ENCODE results near the gene SLC35A5. TPM values are rescaled to one million over a fixed set of nuclear protein-coding genes. Genes with fewer than 3 reads are reported as not detected.

The SLC35A5 gene
- total and polyA plus RNA-seq, 2 of the 13 experiments (the other 11 are each of a cell fraction or from before 2014, with no cell fraction given) = 15.5 to 26.5 TPM

GRCh38 chr3:112610121-112610520, 48.3 kb downstream of the SLC35A5 start:
- Histone ChIP-seq H3K27me3 (ENCODE audit: control insufficient read depth in 1 of 2, insufficient read depth in 2 of 2, low read length in 2 of 2) (peaks cover 0 to 7% of the 10 kb centered on the region in 2 experiments; a peak in 1 of 5 replicates), H3K79me2 (ENCODE audit: insufficient read depth, low read length) (no peaks in the 10 kb centered on the region), H3K4me1 (ENCODE audit: insufficient read depth, low read length) (no peaks in the 10 kb centered on the region), H3K4me3 (replicated peaks in 1 of 3; ENCODE audit: insufficient read depth in 1 of 3, low read depth in 2 of 3, low read length in 3 of 3) (no peak overlapping the region), H2AFZ (ENCODE audit: low read length) (no peak overlapping the region), H3K9me3 (ENCODE audit: low read length) (no peaks in the 10 kb centered on the region), H3K27ac (ENCODE audit: extremely low read length, insufficient read depth, low read length) (no peak overlapping the region), H3K4me2 (ENCODE audit: low read depth, low read length) (no peak overlapping the region), H3K9ac (ENCODE audit: insufficient read depth, low read depth, low read length) (no peak overlapping the region), H3K36me3 (replicated peaks in 1 of 2; ENCODE audit: control insufficient read depth in 1 of 2, insufficient read depth in 2 of 2, low read length in 2 of 2) (no peaks in the 10 kb centered on the region), H4K20me1 (ENCODE audit: insufficient read depth, low read length) (no peaks in the 10 kb centered on the region)
- CTCF ChIA-PET (ENCODE audit: low intra/inter-chr PET ratio, low total read pairs) = no interaction called here
- TF ChIP-seq YY1 (IDR thresholded peaks at IDR 0.05; ENCODE audit: insufficient read depth, insufficient replicate concordance, low read depth, low read length) (no peak), CREB1 (IDR thresholded peaks at IDR 0.05) (peak; percentile 69), CREB1 (CRISPR knock-in tag; IDR thresholded peaks at IDR 0.05) (no peak)
- 39% methylated on average over 3 of the region's 3 CpGs for WGBS (ENCODE audit: low lambda C conversion rate)
- DNase-seq (ENCODE audit: low spot score) (no peak), ATAC-seq (no peak), FAIRE-seq (no peak)
- no TSS peak for BruUV-seq (replicated peaks)
- intact Hi-C loops (cut with micrococcal nuclease; ENCODE audit: unreplicated experiment) = no loop called here
- in situ Hi-C loops (cut with HindIII; ENCODE audit: extremely low pct_ligation_motif_present, low pct_unique_long_range_greater_than_20kb) = no loop called here
- POLR2A ChIA-PET = no interaction called here

- CTCF ChIA-PET (ENCODE audit: low intra/inter-chr PET ratio, low total read pairs) = no interaction called here
- POLR2A ChIA-PET = no interaction called here
- ATAC-seq (no peak), DNase-seq (ENCODE audit: low spot score) (no peak), FAIRE-seq (no peak)
- no peak overlapping the region for H3K4me2 ChIP-seq (ENCODE audit: low read depth, low read length)
- intact Hi-C loops (cut with micrococcal nuclease; ENCODE audit: unreplicated experiment) (no loop called here), in situ Hi-C loops (cut with HindIII; ENCODE audit: extremely low pct_ligation_motif_present, low pct_unique_long_range_greater_than_20kb) (no loop called here)
- no peaks in the 10 kb centered on the region for H3K4me1 ChIP-seq (ENCODE audit: insufficient read depth, low read length)
- no TSS peak for BruUV-seq (replicated peaks)
- peaks cover 0 to 10% of the 10 kb centered on the region in 2 experiments; a peak in 1 of 5 replicates for H3K27me3 ChIP-seq (ENCODE audit: control insufficient read depth in 1 of 2, insufficient read depth in 2 of 2, low read length in 2 of 2)
- H3K36me3 ChIP-seq (replicated peaks in 1 of 2; ENCODE audit: control insufficient read depth in 1 of 2, insufficient read depth in 2 of 2, low read length in 2 of 2) = no peaks in the 10 kb centered on the region
- H2AFZ ChIP-seq (ENCODE audit: low read length) = no peak overlapping the region
- no peaks in the 10 kb centered on the region for H3K9me3 ChIP-seq (ENCODE audit: low read length)
- H3K79me2 ChIP-seq (ENCODE audit: insufficient read depth, low read length) = no peaks in the 10 kb centered on the region
- H3K27ac ChIP-seq (ENCODE audit: extremely low read length, insufficient read depth, low read length) = no peak overlapping the region
- no peak overlapping the region for H3K4me3 ChIP-seq (replicated peaks in 1 of 3; ENCODE audit: insufficient read depth in 1 of 3, low read depth in 2 of 3, low read length in 3 of 3)
- TF ChIP-seq ZNF609 (CRISPR knock-in tag; IDR thresholded peaks at IDR 0.05; ENCODE audit: borderline replicate concordance) (no peak), PHF21A (CRISPR knock-in tag; IDR thresholded peaks at IDR 0.05) (no peak), U2AF1 (optimal IDR thresholded peaks at IDR 0.05; ENCODE audit: low read depth, low read length) (no peak)
- WGBS (ENCODE audit: low lambda C conversion rate) = 0% methylated on average over 5 of the region's 5 CpGs
- H4K20me1 ChIP-seq (ENCODE audit: insufficient read depth, low read length) = no peaks in the 10 kb centered on the region
- H3K9ac ChIP-seq (ENCODE audit: insufficient read depth, low read depth, low read length) = no peak overlapping the region
Measured at GRCh38 chr3:112611752-112612515, 50.1 kb downstream of the SLC35A5 start.

Data from HepG2 (cell line).